ENCODE results near the gene THBS2.

DNA sequence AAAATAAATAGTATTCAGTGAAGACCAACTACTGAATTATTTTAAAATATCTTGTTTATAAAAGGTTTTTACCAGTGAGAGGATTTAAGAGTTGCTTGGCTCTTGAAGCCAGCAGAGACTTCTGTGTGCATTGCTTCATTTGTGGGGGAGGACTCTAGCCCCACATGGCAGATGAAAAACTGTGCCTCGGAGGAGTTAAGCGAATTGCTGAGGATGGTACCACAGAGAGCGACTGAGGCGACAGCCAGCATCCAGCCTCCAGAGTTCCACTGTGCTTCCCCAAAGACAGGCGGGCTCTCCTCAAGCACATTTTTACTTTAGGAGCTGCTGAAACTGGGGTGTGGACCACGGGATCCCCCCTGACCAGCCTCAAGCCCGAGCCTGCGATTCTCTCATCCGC is 80.7 kb downstream of the THBS2 start:
- TF ChIP-seq, protein P1, sequence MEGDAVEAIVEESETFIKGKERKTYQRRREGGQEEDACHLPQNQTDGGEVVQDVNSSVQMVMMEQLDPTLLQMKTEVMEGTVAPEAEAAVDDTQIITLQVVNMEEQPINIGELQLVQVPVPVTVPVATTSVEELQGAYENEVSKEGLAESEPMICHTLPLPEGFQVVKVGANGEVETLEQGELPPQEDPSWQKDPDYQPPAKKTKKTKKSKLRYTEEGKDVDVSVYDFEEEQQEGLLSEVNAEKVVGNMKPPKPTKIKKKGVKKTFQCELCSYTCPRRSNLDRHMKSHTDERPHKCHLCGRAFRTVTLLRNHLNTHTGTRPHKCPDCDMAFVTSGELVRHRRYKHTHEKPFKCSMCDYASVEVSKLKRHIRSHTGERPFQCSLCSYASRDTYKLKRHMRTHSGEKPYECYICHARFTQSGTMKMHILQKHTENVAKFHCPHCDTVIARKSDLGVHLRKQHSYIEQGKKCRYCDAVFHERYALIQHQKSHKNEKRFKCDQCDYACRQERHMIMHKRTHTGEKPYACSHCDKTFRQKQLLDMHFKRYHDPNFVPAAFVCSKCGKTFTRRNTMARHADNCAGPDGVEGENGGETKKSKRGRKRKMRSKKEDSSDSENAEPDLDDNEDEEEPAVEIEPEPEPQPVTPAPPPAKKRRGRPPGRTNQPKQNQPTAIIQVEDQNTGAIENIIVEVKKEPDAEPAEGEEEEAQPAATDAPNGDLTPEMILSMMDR (conservative IDR thresholded peaks at IDR 0.05; ENCODE audit: low read depth, low read length) = no peak
- TF ChIP-seq MAZ (IDR thresholded peaks at IDR 0.05; ENCODE audit: borderline replicate concordance, low read depth, low read length) (no peak), FOS (IDR thresholded peaks at IDR 0.05; ENCODE audit: low read depth, low read length) (no peak), CEBPB (IDR thresholded peaks at IDR 0.05; ENCODE audit: low read depth, low read length) (no peak), SMC3 (IDR thresholded peaks at IDR 0.05; ENCODE audit: low read depth, low read length) (no peak), POLR2A (IDR thresholded peaks at IDR 0.05; ENCODE audit: low read depth, low read length) (no peak), MXI1 (IDR thresholded peaks at IDR 0.05; ENCODE audit: borderline replicate concordance, low read depth, low read length) (no peak), NFE2L2 (IDR thresholded peaks at IDR 0.05; ENCODE audit: low read depth, low read length) (no peak), BHLHE40 (IDR thresholded peaks at IDR 0.05; ENCODE audit: low read depth, low read length) (no peak), CHD1 (IDR thresholded peaks at IDR 0.05; ENCODE audit: low read depth, low read length) (no peak), MAFK (IDR thresholded peaks at IDR 0.05; ENCODE audit: low read depth, low read length) (no peak), RFX5 (IDR thresholded peaks at IDR 0.05; ENCODE audit: low read depth, low read length) (no peak)
- TF ChIP-seq, protein P2, sequence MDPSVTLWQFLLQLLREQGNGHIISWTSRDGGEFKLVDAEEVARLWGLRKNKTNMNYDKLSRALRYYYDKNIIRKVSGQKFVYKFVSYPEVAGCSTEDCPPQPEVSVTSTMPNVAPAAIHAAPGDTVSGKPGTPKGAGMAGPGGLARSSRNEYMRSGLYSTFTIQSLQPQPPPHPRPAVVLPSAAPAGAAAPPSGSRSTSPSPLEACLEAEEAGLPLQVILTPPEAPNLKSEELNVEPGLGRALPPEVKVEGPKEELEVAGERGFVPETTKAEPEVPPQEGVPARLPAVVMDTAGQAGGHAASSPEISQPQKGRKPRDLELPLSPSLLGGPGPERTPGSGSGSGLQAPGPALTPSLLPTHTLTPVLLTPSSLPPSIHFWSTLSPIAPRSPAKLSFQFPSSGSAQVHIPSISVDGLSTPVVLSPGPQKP (IDR thresholded peaks at IDR 0.05; ENCODE audit: borderline replicate concordance, low read depth, low read length) = no peak
- TF ChIP-seq, protein P3, sequence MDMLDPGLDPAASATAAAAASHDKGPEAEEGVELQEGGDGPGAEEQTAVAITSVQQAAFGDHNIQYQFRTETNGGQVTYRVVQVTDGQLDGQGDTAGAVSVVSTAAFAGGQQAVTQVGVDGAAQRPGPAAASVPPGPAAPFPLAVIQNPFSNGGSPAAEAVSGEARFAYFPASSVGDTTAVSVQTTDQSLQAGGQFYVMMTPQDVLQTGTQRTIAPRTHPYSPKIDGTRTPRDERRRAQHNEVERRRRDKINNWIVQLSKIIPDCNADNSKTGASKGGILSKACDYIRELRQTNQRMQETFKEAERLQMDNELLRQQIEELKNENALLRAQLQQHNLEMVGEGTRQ (IDR thresholded peaks at IDR 0.05; ENCODE audit: low read depth, low read length) = no peak
